ENCODE measurements around the gene ZFR2. TPM values are rescaled to one million over a fixed set of nuclear protein-coding genes. Genes with fewer than 3 reads are reported as not detected.

ZFR2 gene
- total RNA-seq, 1 experiment from 2014 or later: not detected

GRCh38 chr19:3785938-3786824 is 82.7 kb downstream of the ZFR2 start, which contains the start of gene MATK:
Gene MATK, minus strand, starts transcription at chr19:3786381. Its CDS starts 1,246 bp downstream, at chr19:3785135.
- TF ChIP-seq CTCF (IDR thresholded peaks at IDR 0.05; ENCODE audit: unreplicated experiment): no peak
- DNase-seq: no peak
- no peaks in the 10 kb centered on the region for H3K36me3 Mint-ChIP-seq (ENCODE audit: insufficient read depth, unreplicated experiment)
- peak within 1 kb of the TSS; percentile 12 for H3K4me3 Mint-ChIP-seq (ENCODE audit: low read depth, unreplicated experiment)
- H3K4me1 Mint-ChIP-seq (ENCODE audit: low read depth, unreplicated experiment): no peaks in the 10 kb centered on the region
- peaks cover 28% of the 10 kb centered on the region for H3K27me3 Mint-ChIP-seq (ENCODE audit: unreplicated experiment)
- H3K27ac Mint-ChIP-seq (ENCODE audit: unreplicated experiment): no peak within 1 kb of the TSS
- CTCF ChIA-PET: no interaction called here
- intact Hi-C loops (cut with micrococcal nuclease; ENCODE audit: unreplicated experiment): no loop called here
- BruUV-seq (replicated peaks): no TSS peak
- peaks cover 7% of the 10 kb centered on the region for H3K9me3 Mint-ChIP-seq (ENCODE audit: low read depth, unreplicated experiment)

GRCh38 chr19:3785451-3785937 is 83.3 kb downstream of the ZFR2 start:
- no TSS peak for BruUV-seq (replicated peaks)
- no peak for TF ChIP-seq CTCF (IDR thresholded peaks at IDR 0.05; ENCODE audit: unreplicated experiment)
- intact Hi-C loops (cut with micrococcal nuclease; ENCODE audit: unreplicated experiment): no loop called here
- Mint-ChIP-seq H3K4me1 (ENCODE audit: low read depth, unreplicated experiment) (no peaks in the 10 kb centered on the region), H3K9me3 (ENCODE audit: low read depth, unreplicated experiment) (peaks cover 7% of the 10 kb centered on the region), H3K27me3 (ENCODE audit: unreplicated experiment) (peaks cover 21% of the 10 kb centered on the region), H3K36me3 (ENCODE audit: insufficient read depth, unreplicated experiment) (no peaks in the 10 kb centered on the region), H3K4me3 (ENCODE audit: low read depth, unreplicated experiment) (peak overlapping the region; percentile 12), H3K27ac (ENCODE audit: unreplicated experiment) (no peak overlapping the region)
- CTCF ChIA-PET: no interaction called here
- DNase-seq: no peak

GRCh38 chr19:3784607-3785450 is 84.0 kb downstream of the ZFR2 start:
- Mint-ChIP-seq H3K4me3 (ENCODE audit: low read depth, unreplicated experiment) (no peak overlapping the region), H3K36me3 (ENCODE audit: insufficient read depth, unreplicated experiment) (no peaks in the 10 kb centered on the region), H3K27ac (ENCODE audit: unreplicated experiment) (no peak overlapping the region), H3K9me3 (ENCODE audit: low read depth, unreplicated experiment) (peaks cover 7% of the 10 kb centered on the region), H3K4me1 (ENCODE audit: low read depth, unreplicated experiment) (no peaks in the 10 kb centered on the region), H3K27me3 (ENCODE audit: unreplicated experiment) (peaks cover 15% of the 10 kb centered on the region)
- intact Hi-C loops (cut with micrococcal nuclease; ENCODE audit: unreplicated experiment): no loop called here
- BruUV-seq (replicated peaks): no TSS peak
- CTCF ChIA-PET: no interaction called here
- DNase-seq: no peak
- no peak for TF ChIP-seq CTCF (IDR thresholded peaks at IDR 0.05; ENCODE audit: unreplicated experiment)

- no peak overlapping the region for H3K4me3 Mint-ChIP-seq (ENCODE audit: low read depth, unreplicated experiment)
Observed at GRCh38 chr19:3783660-3784584, 84.9 kb downstream of the ZFR2 start.

More at GRCh38 chr19:3783660-3784584, 84.9 kb downstream of the ZFR2 start:
- no peak for TF ChIP-seq CTCF (IDR thresholded peaks at IDR 0.05; ENCODE audit: unreplicated experiment)
- CTCF ChIA-PET: no interaction called here
- no TSS peak for BruUV-seq (replicated peaks)
- DNase-seq: no peak
- intact Hi-C loops (cut with micrococcal nuclease; ENCODE audit: unreplicated experiment): no loop called here
- H3K36me3 Mint-ChIP-seq (ENCODE audit: insufficient read depth, unreplicated experiment): no peaks in the 10 kb centered on the region
- peaks cover 7% of the 10 kb centered on the region for H3K9me3 Mint-ChIP-seq (ENCODE audit: low read depth, unreplicated experiment)
- peaks cover 14% of the 10 kb centered on the region for H3K27me3 Mint-ChIP-seq (ENCODE audit: unreplicated experiment)
- H3K27ac Mint-ChIP-seq (ENCODE audit: unreplicated experiment): no peak overlapping the region
- H3K4me1 Mint-ChIP-seq (ENCODE audit: low read depth, unreplicated experiment): no peaks in the 10 kb centered on the region

Measured in Calu3 (cell line).